NCI-H774 (cell line): Measurements from ENCODE around the gene TBC1D9B.

Source experiments
- DNase-seq: peaks from one replicate; lab custom pipeline; 2025; lab: John Stamatoyannopoulos, UW

Gene TBC1D9B

GRCh38 chr5:179907556-179908324 is at the start of gene TBC1D9B:
TSS of gene TBC1D9B (minus strand) at chr5:179907897. CDS start at chr5:179907821, 76 bp downstream.
- peak; percentile 65 for DNase-seq

DNA sequence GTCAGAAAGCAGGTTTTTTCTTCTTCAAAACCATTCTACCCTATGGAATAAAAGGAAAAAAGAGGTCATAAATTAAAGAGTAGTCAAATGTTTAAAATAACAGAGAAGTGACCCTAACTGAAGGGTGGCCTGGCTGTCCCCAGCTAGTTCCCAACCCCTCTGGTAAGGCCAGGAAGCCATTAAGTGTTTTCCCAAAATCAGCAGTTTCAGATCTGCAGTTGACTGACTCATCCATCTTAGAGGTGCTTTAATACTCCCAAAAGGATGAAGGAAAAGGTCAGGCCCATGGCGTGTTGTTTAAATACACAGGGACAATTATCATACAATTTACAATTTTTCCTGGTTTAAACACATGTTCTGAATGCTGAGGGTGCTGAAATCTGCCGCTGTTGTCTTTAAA is 47.9 kb upstream of the TBC1D9B start:
- DNase-seq, result no peak

- no peak for DNase-seq
Measured at GRCh38 chr5:179955062-179955461, 47.4 kb upstream of the TBC1D9B start.

DNA sequence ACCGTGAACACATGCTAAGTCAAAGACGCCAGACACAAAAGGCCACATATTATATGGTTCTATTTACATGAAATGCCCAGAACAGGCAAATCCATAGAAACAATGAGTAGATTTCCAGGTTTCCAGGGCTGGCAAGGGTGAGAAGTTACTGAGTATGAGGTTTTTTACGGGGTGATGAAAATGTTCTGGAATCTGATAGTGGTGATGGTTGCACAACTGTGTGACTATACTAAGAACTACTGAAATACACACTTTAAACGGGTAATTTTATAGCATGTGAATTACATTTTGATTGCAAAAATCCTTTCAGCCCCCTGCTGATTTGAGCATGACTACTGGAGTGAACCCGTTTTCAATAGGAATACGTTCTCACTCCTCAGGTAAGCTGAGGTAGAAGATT is 46.7 kb upstream of the TBC1D9B start:
- no peak for DNase-seq

- no peak for DNase-seq
Measured at GRCh38 chr5:179953987-179954386, 46.3 kb upstream of the TBC1D9B start.

DNA sequence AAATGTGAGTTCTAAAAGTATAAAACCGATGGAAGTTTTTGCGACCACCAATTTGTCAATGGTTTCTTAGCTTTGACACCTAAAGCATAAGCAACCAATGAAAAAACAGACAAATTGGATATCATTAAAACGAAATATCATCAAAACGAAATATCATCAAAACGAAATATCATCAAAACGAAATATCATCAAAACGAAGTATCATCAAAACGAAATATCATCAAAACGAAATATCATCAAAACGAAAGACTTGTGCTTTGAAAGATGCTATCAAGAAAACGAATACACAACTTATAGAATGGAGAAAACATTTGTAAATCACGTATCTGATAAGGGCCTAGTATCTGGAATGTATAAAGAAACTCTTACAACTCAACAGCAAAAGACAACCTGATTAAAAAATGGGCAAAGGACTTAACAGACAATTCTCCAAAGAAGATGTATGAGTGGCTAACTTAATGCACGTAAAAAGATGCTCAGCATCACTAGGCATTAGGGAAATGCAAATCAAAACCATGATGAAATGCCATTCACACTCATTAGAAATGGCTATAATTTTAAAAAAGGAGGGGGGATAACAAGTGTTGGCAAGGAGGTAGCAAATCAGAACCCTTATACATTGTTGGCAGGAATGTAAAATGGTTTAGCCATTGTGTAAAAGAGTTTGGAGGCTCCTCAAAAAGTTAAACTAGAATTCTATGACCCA is 29.4 kb upstream of the TBC1D9B start:
- no peak for DNase-seq

GRCh38 chr5:179930788-179931473 is 23.2 kb upstream of the TBC1D9B start:
- peak; percentile 79 for DNase-seq

GRCh38 chr5:179927824-179928223 is 20.1 kb upstream of the TBC1D9B start:
- no peak for DNase-seq

GRCh38 chr5:179926657-179927056 is 19.0 kb upstream of the TBC1D9B start:
- DNase-seq, result no peak

DNA sequence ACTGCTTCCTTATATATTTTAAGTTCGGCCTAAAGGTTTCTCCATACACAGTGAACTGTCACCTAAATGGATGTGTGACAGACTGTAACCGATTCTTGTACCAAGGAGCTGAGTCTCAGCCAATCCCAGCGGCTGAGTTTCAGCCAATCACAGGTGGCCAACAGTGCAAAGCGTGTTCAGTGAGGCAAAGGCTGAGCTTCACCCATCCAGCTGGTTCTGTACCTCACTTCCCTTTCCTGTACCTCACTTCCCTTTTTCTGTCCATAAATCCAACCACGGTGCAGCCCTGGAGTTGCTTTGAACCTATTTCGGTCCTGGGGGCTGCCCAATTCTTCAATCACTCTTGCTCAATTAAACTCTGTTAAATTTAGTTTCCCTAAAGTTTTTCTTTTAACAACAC is 15.7 kb upstream of the TBC1D9B start:
- DNase-seq, result no peak

DNA sequence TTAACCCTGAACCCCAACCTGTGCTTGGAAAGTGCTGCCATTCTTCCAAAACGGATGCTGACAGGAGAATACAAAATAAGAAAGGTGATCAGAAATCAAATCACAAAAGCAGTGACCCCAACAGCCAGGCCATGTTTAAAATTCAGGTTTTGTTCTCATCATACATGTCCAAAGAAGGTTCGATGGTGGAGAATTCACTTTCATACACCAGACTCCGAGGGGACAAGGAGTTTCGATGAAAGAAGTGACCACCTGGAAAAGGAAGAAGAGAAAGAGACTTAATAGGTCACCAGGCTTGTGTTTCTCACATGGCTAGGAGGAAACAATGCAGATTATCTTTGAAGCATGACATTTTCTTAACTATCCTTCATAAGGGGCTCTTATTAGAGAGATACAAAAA is 12.5 kb upstream of the TBC1D9B start:
- DNase-seq, result no peak

- DNase-seq, result no peak
Measured at GRCh38 chr5:179919487-179920060, 11.9 kb upstream of the TBC1D9B start.

DNA sequence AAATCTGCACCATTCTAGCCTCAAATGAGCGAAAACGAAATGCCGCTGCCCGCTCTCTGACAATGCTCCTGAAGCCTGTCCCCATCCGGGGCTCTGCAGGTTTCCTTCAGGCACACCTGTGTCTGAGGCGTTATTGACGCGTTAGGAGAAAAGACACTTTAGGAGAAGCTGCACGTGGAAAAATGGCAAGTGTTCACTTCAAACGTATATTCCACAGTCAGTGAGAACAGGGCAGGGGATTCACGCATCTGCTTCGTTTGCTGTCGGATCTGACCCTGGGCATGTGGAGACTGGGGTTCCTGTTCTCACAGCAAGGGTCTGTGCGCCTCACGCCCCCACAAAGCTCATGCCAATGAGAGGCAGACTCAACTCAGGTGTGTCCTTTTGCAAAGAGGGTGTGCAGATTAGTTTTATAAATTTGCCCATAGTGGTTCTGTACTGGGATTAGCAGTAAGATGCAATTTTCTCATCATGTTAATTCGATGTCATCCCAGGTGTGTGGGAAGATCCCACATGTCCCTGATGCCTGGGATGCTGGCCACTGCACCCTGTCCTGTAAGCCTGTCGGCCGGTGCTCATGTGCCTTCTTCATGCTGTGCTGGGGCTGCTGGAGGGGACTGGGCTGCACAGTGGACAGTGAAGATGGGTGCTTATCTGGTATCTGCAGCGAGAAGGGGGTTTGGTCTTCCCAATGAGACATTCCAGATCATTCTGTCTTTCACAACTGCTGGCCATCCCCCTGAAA is 11.2 kb upstream of the TBC1D9B start:
- DNase-seq, result no peak

- DNase-seq, result no peak
Measured at GRCh38 chr5:179916523-179916922, 8.8 kb upstream of the TBC1D9B start.

DNA sequence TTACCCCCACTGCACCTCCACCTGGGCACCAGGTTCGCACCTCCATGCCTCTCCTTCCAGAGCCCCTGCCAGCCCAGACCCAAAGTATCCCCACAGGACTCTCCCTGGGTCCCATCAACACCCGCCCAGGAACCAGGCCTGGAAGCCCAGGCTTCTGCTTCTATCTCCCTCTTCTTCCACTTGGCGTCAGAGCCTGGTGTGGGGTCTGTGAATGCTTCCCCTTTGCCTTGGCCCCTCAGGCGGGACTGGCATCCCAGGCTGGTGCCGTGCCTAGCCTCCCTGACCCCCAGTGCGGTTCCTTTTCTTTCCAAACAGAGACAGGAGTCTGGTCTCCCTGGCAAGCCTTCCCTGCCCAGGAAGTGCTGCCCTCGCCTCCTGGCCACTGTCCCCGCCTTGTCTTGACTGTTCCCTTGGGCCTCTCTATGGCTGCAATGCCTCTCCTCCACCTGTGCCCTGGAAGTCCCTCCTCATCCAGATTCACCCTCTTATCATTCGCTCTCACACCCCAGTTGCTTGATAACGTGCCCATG is 7.8 kb upstream of the TBC1D9B start:
- no peak for DNase-seq

DNA sequence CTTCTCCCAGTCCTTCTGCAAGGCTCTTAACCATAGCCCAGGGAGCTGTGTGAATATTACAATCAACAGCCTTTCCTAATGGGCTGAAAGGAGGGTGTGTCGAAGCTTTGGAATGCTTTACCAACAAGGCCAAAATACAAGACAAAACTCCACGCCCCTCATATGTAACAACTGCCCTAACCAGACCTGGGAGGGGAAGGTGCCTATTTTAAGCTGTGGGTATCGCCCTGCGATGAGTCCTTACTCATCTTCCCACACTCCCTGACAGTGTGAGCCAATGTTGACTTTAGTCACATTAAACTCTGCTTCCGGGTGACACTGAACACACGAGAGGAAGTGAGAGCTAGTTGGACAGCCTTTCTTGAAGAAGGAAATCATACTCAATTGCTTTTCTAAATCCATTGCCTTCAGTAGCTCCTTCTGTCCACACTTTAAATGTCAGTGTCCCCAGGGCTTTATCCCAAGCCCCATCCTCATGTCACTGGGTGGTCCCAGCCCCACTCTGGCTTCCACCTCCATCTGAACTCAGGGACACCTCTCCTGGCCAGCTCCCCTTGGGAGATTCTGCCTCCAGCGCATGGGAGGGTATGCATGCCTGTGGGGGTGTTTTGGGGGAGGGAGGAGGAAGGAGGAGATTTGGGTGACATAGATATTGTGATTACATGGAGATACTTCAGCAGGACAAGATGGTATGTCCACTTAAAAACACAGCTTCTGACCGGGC is 6.5 kb upstream of the TBC1D9B start:
- DNase-seq, result no peak

GRCh38 chr5:179913461-179913860 is 5.8 kb upstream of the TBC1D9B start:
- DNase-seq, result no peak

- DNase-seq, result no peak
Measured at GRCh38 chr5:179912951-179913350, 5.3 kb upstream of the TBC1D9B start.

DNA sequence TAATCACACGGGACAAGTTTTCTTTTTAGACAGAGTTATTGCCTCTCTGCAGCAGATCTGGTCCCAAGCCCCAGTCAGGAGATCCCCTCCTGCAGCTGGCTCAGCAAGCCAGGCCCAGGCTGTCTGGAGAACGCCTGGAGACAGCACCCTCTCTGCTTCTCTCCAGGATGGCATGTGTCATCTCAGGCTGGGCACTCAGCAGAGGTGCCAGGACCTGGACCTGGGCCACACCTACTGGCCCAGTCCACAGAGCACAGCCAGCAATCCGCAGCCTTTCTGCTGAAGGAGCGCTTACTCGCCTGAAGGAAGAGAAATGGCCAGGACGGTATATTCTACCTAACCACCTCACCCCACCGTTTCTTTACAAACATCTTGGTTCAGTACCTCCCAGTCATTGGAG is 4.7 kb upstream of the TBC1D9B start:
- DNase-seq, result no peak

GRCh38 chr5:179909224-179909623 is 1.5 kb upstream of the TBC1D9B start:
- DNase-seq, result no peak

GRCh38 chr5:179908528-179908927 is 831 bp upstream of the TBC1D9B start:
- no peak for DNase-seq
